GM18526 (cell line): Measurements from ENCODE around the gene ETS2.

Source experiments
- POLR2A ChIP-seq: IDR thresholded peaks from 3 replicates; pipeline ENCODE4 v1.6.1; 2011; ENCODE audit not compliant: insufficient read length; ENCODE audit errors: extremely low read depth

The ETS2 gene

GRCh38 chr21:38805328-38806152, at the start of gene ETS2:
TSS of gene ETS2 (plus strand) at chr21:38805929. CDS start at chr21:38810035, 4,106 bp downstream.
- TF ChIP-seq POLR2A, result peak; percentile 36

- TF ChIP-seq POLR2A, result no peak
Measured at GRCh38 chr21:38756746-38757145, 49.0 kb upstream of the ETS2 start.

GRCh38 chr21:38758501-38759214, 47.1 kb upstream of the ETS2 start:
- TF ChIP-seq POLR2A, result no peak

GRCh38 chr21:38759413-38759812, 46.3 kb upstream of the ETS2 start:
- no peak for TF ChIP-seq POLR2A

GRCh38 chr21:38760017-38760761, 45.5 kb upstream of the ETS2 start:
- no peak for TF ChIP-seq POLR2A

GRCh38 chr21:38760762-38761155, 45.0 kb upstream of the ETS2 start:
- TF ChIP-seq POLR2A, result no peak

GRCh38 chr21:38761531-38761930, 44.2 kb upstream of the ETS2 start:
- TF ChIP-seq POLR2A, result no peak

- no peak for TF ChIP-seq POLR2A
Measured at GRCh38 chr21:38765056-38765455, 40.7 kb upstream of the ETS2 start.

GRCh38 chr21:38766987-38767722, 38.6 kb upstream of the ETS2 start:
- TF ChIP-seq POLR2A, result no peak

GRCh38 chr21:38768471-38769063, 37.2 kb upstream of the ETS2 start:
- no peak for TF ChIP-seq POLR2A

- TF ChIP-seq POLR2A, result no peak
Measured at GRCh38 chr21:38769191-38769780, 36.4 kb upstream of the ETS2 start.

GRCh38 chr21:38770660-38771059, 35.1 kb upstream of the ETS2 start:
- TF ChIP-seq POLR2A, result no peak

- no peak for TF ChIP-seq POLR2A
Measured at GRCh38 chr21:38771536-38771935, 34.2 kb upstream of the ETS2 start.

- TF ChIP-seq POLR2A, result no peak
Measured at GRCh38 chr21:38772646-38773045, 33.1 kb upstream of the ETS2 start.
